ENCODE results near the gene GNAT1. TPM values are rescaled to one million over a fixed set of nuclear protein-coding genes. Genes with fewer than 3 reads are reported as not detected.
A peak's percentile ranks its signal among the peaks of the same experiment; 100 is the strongest.

The GNAT1 gene
- total and polyA plus RNA-seq, 2 of the 13 experiments (the other 11 are each of a cell fraction or from before 2014, with no cell fraction given) = 0.15 TPM; not detected in 1

DNA sequence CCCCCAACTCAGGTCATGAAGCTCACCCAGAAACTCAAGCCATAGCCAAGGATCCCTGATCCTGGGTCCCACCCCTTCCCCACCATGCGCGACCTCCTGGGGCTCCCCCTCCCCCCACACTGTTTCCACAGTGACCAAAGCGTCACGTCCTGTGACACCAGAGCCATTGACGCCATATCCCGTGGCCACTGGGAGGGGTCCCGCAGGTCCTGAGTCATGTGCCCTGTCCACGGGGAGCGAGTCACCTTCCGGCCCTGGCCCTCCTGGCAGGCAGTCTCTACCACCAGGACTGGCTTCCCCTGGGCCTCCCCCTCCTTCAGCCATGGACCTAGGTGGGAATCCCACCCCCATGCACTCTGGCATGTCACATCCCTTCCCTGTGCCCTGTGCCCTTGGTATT is 20.7 kb upstream of the GNAT1 start (continued):
- TF ChIP-seq GTF2F1 (IDR thresholded peaks at IDR 0.05; ENCODE audit: low read length) = no peak
- TF ChIP-seq GABPB1 (CRISPR knock-in tag; IDR thresholded peaks at IDR 0.05) = peak; percentile 61
- no peak for TF ChIP-seq ZNF891 (CRISPR knock-in tag; IDR thresholded peaks at IDR 0.05)
- no peak for TF ChIP-seq SUZ12 (IDR thresholded peaks at IDR 0.05; ENCODE audit: low read depth, low read length)
- TF ChIP-seq PTBP1 (IDR thresholded peaks at IDR 0.05; ENCODE audit: low read depth, low read length, poor library complexity, severe bottlenecking) = no peak
- TF ChIP-seq, protein P1, sequence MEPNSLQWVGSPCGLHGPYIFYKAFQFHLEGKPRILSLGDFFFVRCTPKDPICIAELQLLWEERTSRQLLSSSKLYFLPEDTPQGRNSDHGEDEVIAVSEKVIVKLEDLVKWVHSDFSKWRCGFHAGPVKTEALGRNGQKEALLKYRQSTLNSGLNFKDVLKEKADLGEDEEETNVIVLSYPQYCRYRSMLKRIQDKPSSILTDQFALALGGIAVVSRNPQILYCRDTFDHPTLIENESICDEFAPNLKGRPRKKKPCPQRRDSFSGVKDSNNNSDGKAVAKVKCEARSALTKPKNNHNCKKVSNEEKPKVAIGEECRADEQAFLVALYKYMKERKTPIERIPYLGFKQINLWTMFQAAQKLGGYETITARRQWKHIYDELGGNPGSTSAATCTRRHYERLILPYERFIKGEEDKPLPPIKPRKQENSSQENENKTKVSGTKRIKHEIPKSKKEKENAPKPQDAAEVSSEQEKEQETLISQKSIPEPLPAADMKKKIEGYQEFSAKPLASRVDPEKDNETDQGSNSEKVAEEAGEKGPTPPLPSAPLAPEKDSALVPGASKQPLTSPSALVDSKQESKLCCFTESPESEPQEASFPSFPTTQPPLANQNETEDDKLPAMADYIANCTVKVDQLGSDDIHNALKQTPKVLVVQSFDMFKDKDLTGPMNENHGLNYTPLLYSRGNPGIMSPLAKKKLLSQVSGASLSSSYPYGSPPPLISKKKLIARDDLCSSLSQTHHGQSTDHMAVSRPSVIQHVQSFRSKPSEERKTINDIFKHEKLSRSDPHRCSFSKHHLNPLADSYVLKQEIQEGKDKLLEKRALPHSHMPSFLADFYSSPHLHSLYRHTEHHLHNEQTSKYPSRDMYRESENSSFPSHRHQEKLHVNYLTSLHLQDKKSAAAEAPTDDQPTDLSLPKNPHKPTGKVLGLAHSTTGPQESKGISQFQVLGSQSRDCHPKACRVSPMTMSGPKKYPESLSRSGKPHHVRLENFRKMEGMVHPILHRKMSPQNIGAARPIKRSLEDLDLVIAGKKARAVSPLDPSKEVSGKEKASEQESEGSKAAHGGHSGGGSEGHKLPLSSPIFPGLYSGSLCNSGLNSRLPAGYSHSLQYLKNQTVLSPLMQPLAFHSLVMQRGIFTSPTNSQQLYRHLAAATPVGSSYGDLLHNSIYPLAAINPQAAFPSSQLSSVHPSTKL (CRISPR knock-in tag; IDR thresholded peaks at IDR 0.05) = peak; percentile 18; the same call in 1 of the 2 replicates
- no peak for TF ChIP-seq SMC3 (IDR thresholded peaks at IDR 0.05; ENCODE audit: low read length)
- TF ChIP-seq ZNF367 (CRISPR knock-in tag; IDR thresholded peaks at IDR 0.05; ENCODE audit: borderline replicate concordance) = no peak
- no peak for TF ChIP-seq ZNF260 (CRISPR knock-in tag; IDR thresholded peaks at IDR 0.05; ENCODE audit: borderline replicate concordance, low read depth)
- TF ChIP-seq ZNF34 (CRISPR knock-in tag; IDR thresholded peaks at IDR 0.05; ENCODE audit: borderline replicate concordance) = no peak
- TF ChIP-seq, protein P2, sequence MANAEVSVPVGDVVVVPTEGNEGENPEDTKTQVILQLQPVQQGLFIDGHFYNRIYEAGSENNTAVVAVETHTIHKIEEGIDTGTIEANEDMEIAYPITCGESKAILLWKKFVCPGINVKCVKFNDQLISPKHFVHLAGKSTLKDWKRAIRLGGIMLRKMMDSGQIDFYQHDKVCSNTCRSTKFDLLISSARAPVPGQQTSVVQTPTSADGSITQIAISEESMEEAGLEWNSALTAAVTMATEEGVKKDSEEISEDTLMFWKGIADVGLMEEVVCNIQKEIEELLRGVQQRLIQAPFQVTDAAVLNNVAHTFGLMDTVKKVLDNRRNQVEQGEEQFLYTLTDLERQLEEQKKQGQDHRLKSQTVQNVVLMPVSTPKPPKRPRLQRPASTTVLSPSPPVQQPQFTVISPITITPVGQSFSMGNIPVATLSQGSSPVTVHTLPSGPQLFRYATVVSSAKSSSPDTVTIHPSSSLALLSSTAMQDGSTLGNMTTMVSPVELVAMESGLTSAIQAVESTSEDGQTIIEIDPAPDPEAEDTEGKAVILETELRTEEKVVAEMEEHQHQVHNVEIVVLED (CRISPR knock-in tag; IDR thresholded peaks at IDR 0.05; ENCODE audit: borderline replicate concordance) = no peak
- no peak for TF ChIP-seq ZNF296 (CRISPR knock-in tag; conservative IDR thresholded peaks at IDR 0.05)
- TF ChIP-seq RELA (CRISPR knock-in tag; IDR thresholded peaks at IDR 0.05) = no peak
- peak; percentile 56; the same call in 1 of the 2 replicates for TF ChIP-seq HOXA3 (CRISPR knock-in tag; IDR thresholded peaks at IDR 0.05)
- no peak for TF ChIP-seq ZNF629 (CRISPR knock-in tag; conservative IDR thresholded peaks at IDR 0.05)
- TF ChIP-seq EED (CRISPR knock-in tag; IDR thresholded peaks at IDR 0.05) = no peak
- no peak for TF ChIP-seq ZMYM3 (CRISPR knock-in tag; IDR thresholded peaks at IDR 0.05)
- TF ChIP-seq, protein P3, sequence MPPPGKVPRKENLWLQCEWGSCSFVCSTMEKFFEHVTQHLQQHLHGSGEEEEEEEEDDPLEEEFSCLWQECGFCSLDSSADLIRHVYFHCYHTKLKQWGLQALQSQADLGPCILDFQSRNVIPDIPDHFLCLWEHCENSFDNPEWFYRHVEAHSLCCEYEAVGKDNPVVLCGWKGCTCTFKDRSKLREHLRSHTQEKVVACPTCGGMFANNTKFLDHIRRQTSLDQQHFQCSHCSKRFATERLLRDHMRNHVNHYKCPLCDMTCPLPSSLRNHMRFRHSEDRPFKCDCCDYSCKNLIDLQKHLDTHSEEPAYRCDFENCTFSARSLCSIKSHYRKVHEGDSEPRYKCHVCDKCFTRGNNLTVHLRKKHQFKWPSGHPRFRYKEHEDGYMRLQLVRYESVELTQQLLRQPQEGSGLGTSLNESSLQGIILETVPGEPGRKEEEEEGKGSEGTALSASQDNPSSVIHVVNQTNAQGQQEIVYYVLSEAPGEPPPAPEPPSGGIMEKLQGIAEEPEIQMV (CRISPR knock-in tag; IDR thresholded peaks at IDR 0.05; ENCODE audit: low read depth) = no peak
- TF ChIP-seq, protein P4, sequence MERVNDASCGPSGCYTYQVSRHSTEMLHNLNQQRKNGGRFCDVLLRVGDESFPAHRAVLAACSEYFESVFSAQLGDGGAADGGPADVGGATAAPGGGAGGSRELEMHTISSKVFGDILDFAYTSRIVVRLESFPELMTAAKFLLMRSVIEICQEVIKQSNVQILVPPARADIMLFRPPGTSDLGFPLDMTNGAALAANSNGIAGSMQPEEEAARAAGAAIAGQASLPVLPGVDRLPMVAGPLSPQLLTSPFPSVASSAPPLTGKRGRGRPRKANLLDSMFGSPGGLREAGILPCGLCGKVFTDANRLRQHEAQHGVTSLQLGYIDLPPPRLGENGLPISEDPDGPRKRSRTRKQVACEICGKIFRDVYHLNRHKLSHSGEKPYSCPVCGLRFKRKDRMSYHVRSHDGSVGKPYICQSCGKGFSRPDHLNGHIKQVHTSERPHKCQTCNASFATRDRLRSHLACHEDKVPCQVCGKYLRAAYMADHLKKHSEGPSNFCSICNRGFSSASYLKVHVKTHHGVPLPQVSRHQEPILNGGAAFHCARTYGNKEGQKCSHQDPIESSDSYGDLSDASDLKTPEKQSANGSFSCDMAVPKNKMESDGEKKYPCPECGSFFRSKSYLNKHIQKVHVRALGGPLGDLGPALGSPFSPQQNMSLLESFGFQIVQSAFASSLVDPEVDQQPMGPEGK (CRISPR knock-in tag; IDR thresholded peaks at IDR 0.05) = peak; percentile 43; the same call in 1 of the 2 replicates
- TF ChIP-seq ZMYM4 (CRISPR knock-in tag; IDR thresholded peaks at IDR 0.05) = no peak
- TF ChIP-seq XBP1 (CRISPR knock-in tag; IDR thresholded peaks at IDR 0.05) = no peak
- no peak for TF ChIP-seq ZSCAN20 (CRISPR knock-in tag; IDR thresholded peaks at IDR 0.05; ENCODE audit: borderline replicate concordance)

Data from HepG2 (cell line).